Lung (tissue), 12 donors: ENCODE measurements around the gene SERTAD1. TPM values are rescaled to one million over a fixed set of nuclear protein-coding genes. Genes with fewer than 3 reads are reported as not detected.

ENCODE experiments used
- ATAC-seq: fragments of 200-7000 bp; cut with Tn5 transposase; one replicate; pipeline ENCODE4 v1.9.1; 2020; ENCODE audit warnings: moderate number of reproducible peaks; ENCODE audit not compliant: insufficient read depth, low FRiP score
- DNase-seq, 3 donors: peaks; one replicate each; pipeline ENCODE4 v3.0.0-alpha.2; 2013 to 2017
- H3K27ac ChIP-seq, 2 donors: one replicate each; pipeline ENCODE4 v1.5.1; 2013; ENCODE audit warnings: mild to moderate bottlenecking in 2 of 2, moderate library complexity in 2 of 2, control low read depth in 1 of 2, inconsistent platforms in 1 of 2, low read depth in 1 of 2, low read length in 1 of 2
- H3K27me3 ChIP-seq, 3 donors: one replicate each; pipeline ENCODE4 v1.5.1; 2013; ENCODE audit warnings: low read length in 2 of 3; ENCODE audit not compliant: control insufficient read depth in 3 of 3, insufficient read depth in 3 of 3
- H3K36me3 ChIP-seq, 4 donors: one replicate each; pipeline ENCODE4 v1.5.1; 2013; ENCODE audit warnings: low read length in 4 of 4, mild to moderate bottlenecking in 1 of 4, moderate library complexity in 1 of 4; ENCODE audit not compliant: control insufficient read depth in 4 of 4, insufficient read depth in 4 of 4
- H3K4me1 ChIP-seq, 5 donors: one replicate each; pipeline ENCODE4 v1.5.1; 2013; ENCODE audit warnings: low read length in 5 of 5, mild to moderate bottlenecking in 2 of 5, moderate library complexity in 1 of 5; ENCODE audit not compliant: control insufficient read depth in 5 of 5, insufficient read depth in 5 of 5
- H3K4me3 ChIP-seq: one replicate; pipeline ENCODE4 v1.5.1; 2013; ENCODE audit warnings: mild to moderate bottlenecking, control low read depth, moderate library complexity
- H3K9ac ChIP-seq, 2 donors: one replicate each; pipeline ENCODE4 v1.5.1; 2013; ENCODE audit warnings: low read length in 2 of 2, control low read depth in 1 of 2; ENCODE audit not compliant: insufficient read depth in 1 of 2
- H3K9me3 ChIP-seq, 4 donors: one replicate each; pipeline ENCODE4 v1.5.1; 2013; ENCODE audit warnings: low read length in 3 of 4, mild to moderate bottlenecking in 1 of 4, moderate library complexity in 1 of 4; ENCODE audit not compliant: control insufficient read depth in 4 of 4, insufficient read depth in 3 of 4
- WGBS, 2 donors: extraction: QIAGEN DNeasy Blood & Tissue Kit; methylation state at CpG; one replicate each; pipeline ENCODE4 v1.1.7; 2013; 5-methylcytosine and 5-hydroxymethylcytosine counted together
- polyA plus RNA-seq, 2 donors: library from polyadenylated mRNA; stranded (reverse); fragments of 200-250 nt; gene quantifications; one replicate each; pipeline ENCODE4 v1.2.1, GENCODE V29; 2013
- total RNA-seq, 2 donors: library from RNA; depleted of rRNA in 1 of 2; stranded (reverse); fragments of >200 nt in 1 of 2; gene quantifications; one replicate each; pipeline ENCODE4 v1.2.1, GENCODE V29; 2014 to 2021
- TF ChIP-seq, protein P1 (sequence below): IDR thresholded peaks from 2 replicates; pipeline ENCODE4 v1.5.1; 2012; ENCODE audit warnings: mild to moderate bottlenecking; ENCODE audit errors: control extremely low read depth, extremely low read depth
- donor health status: control.
- donor health status: control.
- donor health status: Bipolar disorder and iron deficiency.
- donor health status: healthy.
- donor health status: DM: yes; HTN: yes; CAD: no.

SERTAD1 gene
- total and polyA plus RNA-seq, 4 donors: 10.8 to 37.9 (median 24.2) TPM

GRCh38 chr19:40420766-40421765 is 4.7 kb downstream of the SERTAD1 start:
- ATAC-seq: peak; percentile 81
- Histone ChIP-seq H3K36me3 (peaks cover 5 to 11% (median 9%) of the 10 kb centered on the region in 4 donors), H3K27me3 (no peaks in the 10 kb centered on the region), H3K27ac (peak overlapping the region; percentile 95 to 100), H3K9me3 (no peaks in the 10 kb centered on the region), H3K4me1 (peaks cover 2 to 25% (median 5%) of the 10 kb centered on the region in 5 donors), H3K9ac (peak overlapping the region; percentile 63 to 72), H3K4me3 (peak overlapping the region; percentile 55)
- DNase-seq: peak; percentile 95 to 97 (median 95)
- TF ChIP-seq, protein P1, sequence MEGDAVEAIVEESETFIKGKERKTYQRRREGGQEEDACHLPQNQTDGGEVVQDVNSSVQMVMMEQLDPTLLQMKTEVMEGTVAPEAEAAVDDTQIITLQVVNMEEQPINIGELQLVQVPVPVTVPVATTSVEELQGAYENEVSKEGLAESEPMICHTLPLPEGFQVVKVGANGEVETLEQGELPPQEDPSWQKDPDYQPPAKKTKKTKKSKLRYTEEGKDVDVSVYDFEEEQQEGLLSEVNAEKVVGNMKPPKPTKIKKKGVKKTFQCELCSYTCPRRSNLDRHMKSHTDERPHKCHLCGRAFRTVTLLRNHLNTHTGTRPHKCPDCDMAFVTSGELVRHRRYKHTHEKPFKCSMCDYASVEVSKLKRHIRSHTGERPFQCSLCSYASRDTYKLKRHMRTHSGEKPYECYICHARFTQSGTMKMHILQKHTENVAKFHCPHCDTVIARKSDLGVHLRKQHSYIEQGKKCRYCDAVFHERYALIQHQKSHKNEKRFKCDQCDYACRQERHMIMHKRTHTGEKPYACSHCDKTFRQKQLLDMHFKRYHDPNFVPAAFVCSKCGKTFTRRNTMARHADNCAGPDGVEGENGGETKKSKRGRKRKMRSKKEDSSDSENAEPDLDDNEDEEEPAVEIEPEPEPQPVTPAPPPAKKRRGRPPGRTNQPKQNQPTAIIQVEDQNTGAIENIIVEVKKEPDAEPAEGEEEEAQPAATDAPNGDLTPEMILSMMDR: peak; percentile 79
- 2% methylated on average over 56 of the region's 56 CpGs for WGBS, 2 donors

DNA sequence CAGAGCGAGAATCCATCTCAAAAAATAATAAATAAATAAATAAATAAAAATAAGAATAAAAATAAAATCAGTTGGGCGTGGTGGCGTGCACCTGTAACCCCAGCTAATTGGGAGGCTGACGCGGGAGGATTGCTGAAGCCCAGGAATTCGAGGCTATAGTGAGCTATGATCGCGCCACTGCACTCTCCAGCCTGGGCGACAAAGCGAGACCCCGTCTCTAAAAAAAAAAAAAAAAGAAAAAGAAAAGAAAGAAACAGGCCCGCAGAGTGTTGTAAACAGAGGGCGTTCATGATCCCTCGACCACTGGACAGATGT is 5.4 kb downstream of the SERTAD1 start:
- H3K4me1 ChIP-seq: peaks cover 2 to 25% (median 5%) of the 10 kb centered on the region in 5 donors
- H3K9me3 ChIP-seq: no peaks in the 10 kb centered on the region
- TF ChIP-seq, protein P1: no peak
- no peaks in the 10 kb centered on the region for H3K27me3 ChIP-seq
- peak overlapping the region; percentile 95 to 100 for H3K27ac ChIP-seq
- H3K4me3 ChIP-seq: no peak overlapping the region
- ATAC-seq (no peak), DNase-seq (no peak)
- H3K9ac ChIP-seq: no peak overlapping the region
- 60 to 64% methylated on average over 14 of the region's 14 CpGs for WGBS, 2 donors
- peaks cover 5 to 11% (median 9%) of the 10 kb centered on the region in 4 donors for H3K36me3 ChIP-seq

- ATAC-seq (no peak), DNase-seq (no peak)
- H3K27ac ChIP-seq: peak overlapping the region in 1 of 2 donors; percentile 70
- H3K4me3 ChIP-seq: no peak overlapping the region
- no peaks in the 10 kb centered on the region for H3K27me3 ChIP-seq
- no peak overlapping the region for H3K9ac ChIP-seq
- no peaks in the 10 kb centered on the region for H3K9me3 ChIP-seq
- H3K36me3 ChIP-seq: peaks cover 5 to 11% (median 9%) of the 10 kb centered on the region in 4 donors
- TF ChIP-seq, protein P1: no peak
- 88 to 92% methylated on average over 5 of the region's 5 CpGs for WGBS, 2 donors
- H3K4me1 ChIP-seq: peaks cover 2 to 25% (median 5%) of the 10 kb centered on the region in 5 donors
These were observed 6.0 kb downstream of the SERTAD1 start for GRCh38 chr19:40419780-40420179.
